GM19193 (cell line): ENCODE measurements around the gene ADAM8.

Source experiments
- POLR2A ChIP-seq: IDR thresholded peaks from 4 replicates; pipeline ENCODE4 v1.6.1; 2011; ENCODE audit not compliant: insufficient read depth, insufficient read length; ENCODE audit errors: extremely low read depth

Gene ADAM8

GRCh38 chr10:133276435-133277201, at the start of gene ADAM8:
TSS of gene ADAM8 (minus strand) at chr10:133276868. CDS start at chr10:133276817, 51 bp downstream.
- peak; percentile 84 for TF ChIP-seq POLR2A

- TF ChIP-seq POLR2A, result no peak
Observed at GRCh38 chr10:133326223-133326551, 49.5 kb upstream of the ADAM8 start.

- TF ChIP-seq POLR2A, result no peak
Observed at GRCh38 chr10:133325440-133326222, 49.0 kb upstream of the ADAM8 start.

- no peak for TF ChIP-seq POLR2A
Observed at GRCh38 chr10:133324857-133325260, 48.2 kb upstream of the ADAM8 start.

GRCh38 chr10:133324198-133324792, 47.6 kb upstream of the ADAM8 start:
- no peak for TF ChIP-seq POLR2A

GRCh38 chr10:133318494-133319127, 41.9 kb upstream of the ADAM8 start:
- no peak for TF ChIP-seq POLR2A

- no peak for TF ChIP-seq POLR2A
Observed at GRCh38 chr10:133316732-133317131, 40.1 kb upstream of the ADAM8 start.

GRCh38 chr10:133316266-133316665, 39.6 kb upstream of the ADAM8 start:
- TF ChIP-seq POLR2A, result no peak

GRCh38 chr10:133315847-133316246, 39.2 kb upstream of the ADAM8 start:
- no peak for TF ChIP-seq POLR2A

- no peak for TF ChIP-seq POLR2A
Observed at GRCh38 chr10:133314911-133315310, 38.2 kb upstream of the ADAM8 start.

GRCh38 chr10:133313192-133313591, 36.5 kb upstream of the ADAM8 start:
- no peak for TF ChIP-seq POLR2A

- no peak for TF ChIP-seq POLR2A
Observed at GRCh38 chr10:133312769-133313145, 36.1 kb upstream of the ADAM8 start.

GRCh38 chr10:133312016-133312768, 35.5 kb upstream of the ADAM8 start:
- TF ChIP-seq POLR2A, result no peak

GRCh38 chr10:133311570-133311969, 34.9 kb upstream of the ADAM8 start:
- TF ChIP-seq POLR2A, result no peak
